ENCODE results near the gene SYNPO2.

- TF ChIP-seq, protein P1, sequence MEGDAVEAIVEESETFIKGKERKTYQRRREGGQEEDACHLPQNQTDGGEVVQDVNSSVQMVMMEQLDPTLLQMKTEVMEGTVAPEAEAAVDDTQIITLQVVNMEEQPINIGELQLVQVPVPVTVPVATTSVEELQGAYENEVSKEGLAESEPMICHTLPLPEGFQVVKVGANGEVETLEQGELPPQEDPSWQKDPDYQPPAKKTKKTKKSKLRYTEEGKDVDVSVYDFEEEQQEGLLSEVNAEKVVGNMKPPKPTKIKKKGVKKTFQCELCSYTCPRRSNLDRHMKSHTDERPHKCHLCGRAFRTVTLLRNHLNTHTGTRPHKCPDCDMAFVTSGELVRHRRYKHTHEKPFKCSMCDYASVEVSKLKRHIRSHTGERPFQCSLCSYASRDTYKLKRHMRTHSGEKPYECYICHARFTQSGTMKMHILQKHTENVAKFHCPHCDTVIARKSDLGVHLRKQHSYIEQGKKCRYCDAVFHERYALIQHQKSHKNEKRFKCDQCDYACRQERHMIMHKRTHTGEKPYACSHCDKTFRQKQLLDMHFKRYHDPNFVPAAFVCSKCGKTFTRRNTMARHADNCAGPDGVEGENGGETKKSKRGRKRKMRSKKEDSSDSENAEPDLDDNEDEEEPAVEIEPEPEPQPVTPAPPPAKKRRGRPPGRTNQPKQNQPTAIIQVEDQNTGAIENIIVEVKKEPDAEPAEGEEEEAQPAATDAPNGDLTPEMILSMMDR (IDR thresholded peaks at IDR 0.05), result no peak
- TF ChIP-seq EZH2phosphoT487 (IDR thresholded peaks at IDR 0.05), result no peak
- TF ChIP-seq EZH2 (IDR thresholded peaks at IDR 0.05), result no peak
Measured at GRCh38 chr4:119106036-119107000, 217.7 kb downstream of the SYNPO2 start.
